IPS-18c (cell line): Measurements from ENCODE around the gene GATA6.

Experiments used
- H3K4me3 ChIP-seq: 2 replicates; pipeline ENCODE4 v1.7.0; 2013; ENCODE audit warnings: low read depth, mild to moderate bottlenecking, low read length, moderate library complexity; ENCODE audit not compliant: insufficient read depth
- H3K9me3 ChIP-seq: one replicate; pipeline ENCODE4 v1.6.1; 2013; ENCODE audit warnings: mild to moderate bottlenecking, low read length, moderate library complexity; ENCODE audit not compliant: control insufficient read depth, insufficient read depth

Gene GATA6

GRCh38 chr18:22164337-22165048 lies 4.9 kb upstream of the GATA6 start:
- Histone ChIP-seq H3K9me3 (no peaks in the 10 kb centered on the region), H3K4me3 (peak overlapping the region; percentile 28; the same call in 1 of the 2 replicates)

DNA sequence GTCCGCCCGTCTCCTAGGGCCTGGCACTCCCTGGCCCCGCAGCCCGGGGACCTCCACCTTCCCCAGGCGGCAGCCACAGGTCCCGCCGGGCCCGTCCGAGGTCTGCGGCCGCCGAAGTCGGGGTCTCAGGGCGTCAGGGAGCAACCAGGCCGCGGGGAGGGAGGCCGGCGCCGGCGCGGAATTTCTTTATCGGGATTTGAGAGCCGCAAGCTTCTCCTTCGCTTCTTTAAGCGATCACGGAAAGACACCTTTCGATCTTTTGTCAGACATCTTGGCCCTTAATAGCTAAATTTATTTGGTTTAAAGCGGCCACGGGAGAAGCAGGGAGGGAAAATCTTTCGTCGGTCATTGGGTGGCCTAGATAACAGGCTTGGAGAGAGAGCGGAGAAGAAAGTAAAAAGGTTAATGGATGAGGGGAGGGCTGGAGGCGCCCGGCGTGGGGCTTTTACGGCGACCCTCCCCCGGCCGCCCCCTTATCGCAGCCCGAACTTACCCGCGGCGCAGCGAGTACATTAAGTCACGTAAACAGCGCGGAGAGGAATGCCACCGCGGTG lies 4.3 kb upstream of the GATA6 start:
- peak overlapping the region; percentile 28 for H3K4me3 ChIP-seq
- H3K9me3 ChIP-seq: no peaks in the 10 kb centered on the region

DNA sequence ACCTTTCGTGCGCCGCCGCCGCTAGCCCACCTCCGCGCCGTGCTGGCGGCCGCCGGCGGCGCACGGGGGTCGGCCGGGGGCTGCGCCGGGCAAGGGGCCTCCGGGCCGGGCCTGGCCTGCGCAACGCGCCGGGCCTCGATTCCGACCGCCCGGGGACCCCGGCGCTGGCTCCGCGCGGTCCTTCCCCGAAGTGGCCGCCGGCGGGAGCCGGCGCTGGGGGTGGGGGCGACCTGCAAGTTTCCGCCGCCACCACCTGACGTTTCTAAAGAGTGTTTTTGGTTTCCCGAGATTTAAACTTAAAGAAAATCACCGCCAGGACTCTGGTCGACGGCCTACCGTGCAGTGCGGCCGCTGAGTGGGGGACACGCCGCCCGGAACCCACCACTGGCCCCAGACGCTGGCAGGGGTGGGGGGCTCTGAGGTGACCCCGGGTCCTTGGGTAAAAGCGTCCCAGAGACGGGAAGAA lies 3.8 kb upstream of the GATA6 start:
- Histone ChIP-seq H3K9me3 (no peaks in the 10 kb centered on the region), H3K4me3 (peak overlapping the region; percentile 34; the same call in 1 of the 2 replicates)

GRCh38 chr18:22166069-22166950 lies 3.1 kb upstream of the GATA6 start:
- Histone ChIP-seq H3K4me3 (peak overlapping the region; percentile 34; the same call in 1 of the 2 replicates), H3K9me3 (no peaks in the 10 kb centered on the region)

- Histone ChIP-seq H3K9me3 (no peaks in the 10 kb centered on the region), H3K4me3 (no peak overlapping the region)
Measured at GRCh38 chr18:22167091-22167470, 2.3 kb upstream of the GATA6 start.

DNA sequence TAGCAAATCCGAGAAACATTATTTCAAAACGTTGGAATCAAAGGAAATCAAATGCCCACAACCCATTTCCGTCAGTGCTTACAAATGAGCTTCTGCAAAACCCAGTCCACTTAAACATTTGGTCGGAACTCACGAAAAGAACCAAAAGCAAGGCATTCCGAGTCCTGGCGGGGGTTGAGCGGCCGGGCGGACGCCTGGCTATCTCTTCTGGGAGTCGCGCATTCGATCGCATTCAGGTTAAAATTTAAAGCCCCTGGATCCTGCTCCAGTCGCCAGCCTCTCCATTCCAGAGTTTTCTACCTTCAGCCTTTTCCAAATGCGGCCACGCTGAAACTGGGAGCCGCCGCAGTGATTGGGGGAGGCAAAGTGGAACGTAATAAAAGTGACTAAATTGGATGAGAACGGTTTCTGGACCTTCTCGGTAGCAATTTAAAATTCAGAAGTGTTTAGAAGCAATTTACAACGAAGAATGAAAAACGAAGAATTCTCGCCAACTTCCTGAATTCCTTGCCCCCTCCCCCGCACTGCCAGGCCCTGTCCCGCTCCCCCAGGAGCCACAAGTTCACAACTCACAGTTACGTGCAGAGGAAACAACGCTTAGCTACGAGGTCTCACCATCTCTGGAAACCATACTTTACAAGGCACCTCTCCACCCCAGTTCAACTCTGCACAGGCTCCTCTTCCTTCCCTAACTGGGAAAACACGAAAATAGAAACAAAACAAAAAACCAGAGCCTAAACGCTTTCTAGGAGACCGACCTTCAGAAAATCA lies 1.7 kb upstream of the GATA6 start:
- peak overlapping the region; percentile 30; the same call in 1 of the 2 replicates for H3K4me3 ChIP-seq
- no peaks in the 10 kb centered on the region for H3K9me3 ChIP-seq

- Histone ChIP-seq H3K9me3 (no peaks in the 10 kb centered on the region), H3K4me3 (peak overlapping the region; percentile 62)
Measured at GRCh38 chr18:22168360-22168921, 948 bp upstream of the GATA6 start.

GRCh38 chr18:22169889-22170420 lies 566 bp downstream of the GATA6 start:
- H3K9me3 ChIP-seq: no peaks in the 10 kb centered on the region
- H3K4me3 ChIP-seq: peak overlapping the region; percentile 62

DNA sequence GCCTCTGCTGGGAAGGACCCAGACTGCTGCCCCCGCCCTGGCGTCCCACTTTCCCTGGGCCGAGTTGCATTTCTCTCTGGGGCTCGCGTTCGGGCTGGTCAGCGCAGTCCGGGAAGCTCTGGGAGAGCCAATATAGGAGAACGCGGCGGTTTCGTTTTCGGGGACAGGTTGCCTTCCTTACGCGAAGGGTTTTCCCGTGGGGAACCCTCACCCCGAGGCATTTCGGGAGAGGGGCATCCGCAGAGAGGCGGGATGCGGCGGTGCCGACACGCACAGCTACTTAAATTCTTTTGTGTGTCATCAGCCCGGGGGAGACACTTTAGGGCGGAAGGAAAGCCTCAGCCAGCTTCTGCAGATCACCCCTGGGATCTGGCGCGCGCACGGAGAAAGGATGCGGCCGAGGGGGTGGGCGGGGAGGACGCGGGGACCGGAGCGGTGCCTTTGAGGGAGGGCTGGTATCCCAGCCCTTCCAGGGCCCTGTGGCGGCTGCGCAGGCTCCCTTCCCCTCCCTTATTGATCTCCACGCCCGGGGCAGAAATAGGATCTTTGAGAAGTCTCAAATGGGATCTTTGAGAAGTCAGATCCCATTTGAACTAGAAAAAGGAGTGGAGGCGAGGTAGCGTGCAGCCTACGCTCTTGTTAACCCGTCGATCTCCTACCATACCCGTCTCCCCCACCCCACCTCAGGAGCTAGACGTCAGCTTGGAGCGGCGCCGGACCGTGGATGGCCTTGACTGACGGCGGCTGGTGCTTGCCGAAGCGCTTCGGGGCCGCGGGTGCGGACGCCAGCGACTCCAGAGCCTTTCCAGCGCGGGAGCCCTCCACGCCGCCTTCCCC lies 1.2 kb downstream of the GATA6 start:
- no peaks in the 10 kb centered on the region for H3K9me3 ChIP-seq
- peak overlapping the region; percentile 62 for H3K4me3 ChIP-seq

- Histone ChIP-seq H3K4me3 (peak overlapping the region; percentile 36; the same call in 1 of the 2 replicates), H3K9me3 (peaks cover under 1% of the 10 kb centered on the region)
Measured at GRCh38 chr18:22171258-22172119, 2.1 kb downstream of the GATA6 start.

- peaks cover 2% of the 10 kb centered on the region for H3K9me3 ChIP-seq
- no peak overlapping the region for H3K4me3 ChIP-seq
Measured at GRCh38 chr18:22172120-22172582, 2.8 kb downstream of the GATA6 start.

DNA sequence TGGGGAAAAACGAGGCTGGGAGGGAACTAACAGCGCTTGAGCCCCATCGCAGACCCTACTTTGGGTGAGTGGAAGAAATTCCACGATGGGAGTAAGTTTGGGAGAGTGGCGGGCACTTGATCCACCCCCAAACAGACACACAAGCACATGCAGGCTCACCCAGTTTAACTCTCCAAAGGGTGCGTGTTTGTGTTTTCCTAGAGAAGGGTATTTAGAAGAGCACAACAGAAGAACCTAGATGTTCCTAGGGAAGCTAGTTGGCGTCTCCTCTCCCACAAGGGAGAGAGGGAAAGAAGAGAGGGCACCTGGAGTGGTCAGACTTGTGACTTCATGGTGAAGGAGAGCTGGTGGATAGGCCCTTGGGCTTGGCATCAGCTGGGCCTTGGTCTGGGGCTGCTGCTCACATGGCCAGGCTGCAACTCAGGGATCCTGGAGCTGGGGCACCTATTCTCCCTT lies 3.2 kb downstream of the GATA6 start:
- no peak overlapping the region for H3K4me3 ChIP-seq
- peaks cover 4% of the 10 kb centered on the region for H3K9me3 ChIP-seq

GRCh38 chr18:22173221-22173927 lies 4.0 kb downstream of the GATA6 start:
- Histone ChIP-seq H3K9me3 (peaks cover 5% of the 10 kb centered on the region), H3K4me3 (no peak overlapping the region)

DNA sequence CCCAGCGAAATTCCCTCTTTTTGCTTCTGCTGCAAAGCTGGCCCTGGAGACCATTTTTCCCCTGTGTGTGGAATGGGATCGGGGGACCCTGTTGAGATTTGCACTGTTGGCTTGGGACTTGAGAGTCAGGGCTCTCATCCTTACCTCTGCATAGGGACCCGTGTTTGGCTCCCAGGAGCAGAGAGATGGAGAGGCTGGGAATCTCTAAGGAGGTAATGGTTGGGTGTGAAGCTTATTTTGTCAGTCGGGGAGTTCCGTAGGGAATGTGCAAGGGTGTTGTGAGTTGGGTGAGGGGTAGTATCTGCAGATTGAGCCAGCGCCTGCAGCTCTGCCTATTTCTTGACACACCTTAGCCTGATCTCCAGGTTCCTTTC lies 4.5 kb downstream of the GATA6 start:
- Histone ChIP-seq H3K9me3 (peaks cover 5% of the 10 kb centered on the region), H3K4me3 (no peak overlapping the region)
